HG02588 (cell line): Measurements from ENCODE around the gene FAM50B.

ENCODE experiments used
- ATAC-seq: cut with Tn5 transposase; IDR thresholded peaks from one replicate; pipeline ENCODE4 v1.9.1; 2021; ENCODE audit warnings: mild to moderate bottlenecking, moderate library complexity; ENCODE audit not compliant: unreplicated experiment

Gene FAM50B

DNA sequence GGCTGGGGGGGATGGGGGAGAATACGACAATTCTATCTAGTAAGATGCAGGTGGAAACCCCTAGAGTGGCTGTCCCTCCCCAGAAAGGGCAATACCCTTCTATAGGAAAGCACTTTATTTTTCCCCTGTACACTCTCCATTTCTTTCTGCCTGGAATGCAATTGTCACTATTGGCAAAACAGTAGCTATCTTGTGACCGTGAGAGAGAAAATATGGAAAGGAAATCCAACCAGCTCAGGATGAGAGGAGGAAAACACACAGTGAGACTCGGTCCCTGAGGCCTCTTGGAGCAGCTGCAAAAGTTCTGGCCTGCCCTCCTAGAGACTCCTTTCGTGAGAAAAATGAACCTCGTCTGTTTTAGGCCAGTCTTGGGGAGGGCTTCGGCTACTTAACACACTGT, 43.4 kb downstream of the FAM50B start:
- ATAC-seq, result no peak

GRCh38 chr6:3893487-3893886, 44.3 kb downstream of the FAM50B start:
- no peak for ATAC-seq

GRCh38 chr6:3893917-3894316, 44.7 kb downstream of the FAM50B start:
- ATAC-seq, result no peak

- no peak for ATAC-seq
These were observed 45.6 kb downstream of the FAM50B start for GRCh38 chr6:3894590-3895311.

DNA sequence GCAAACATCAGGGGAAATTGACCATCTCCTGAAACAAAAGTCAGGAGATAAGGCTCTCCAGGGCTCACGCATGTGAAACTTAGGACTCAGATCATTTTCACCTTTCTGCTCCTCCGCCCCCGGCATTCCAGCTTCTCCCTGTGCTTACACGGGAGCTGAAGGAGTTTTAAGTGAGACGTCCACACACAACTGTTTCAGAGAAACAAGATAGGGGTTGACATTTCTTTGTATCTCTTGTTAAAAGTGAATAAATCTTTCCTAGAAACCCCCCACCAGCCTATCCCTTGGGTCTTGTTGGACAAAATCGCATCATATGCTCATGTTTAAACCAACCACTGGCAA, 46.1 kb downstream of the FAM50B start:
- ATAC-seq, result no peak

- ATAC-seq, result no peak
These were observed 46.6 kb downstream of the FAM50B start for GRCh38 chr6:3895805-3896204.

GRCh38 chr6:3898265-3898994, 49.3 kb downstream of the FAM50B start:
- no peak for ATAC-seq

GRCh38 chr6:3899061-3899460, 49.9 kb downstream of the FAM50B start:
- ATAC-seq, result no peak

GRCh38 chr6:3899970-3900439, 50.8 kb downstream of the FAM50B start:
- ATAC-seq, result no peak
